Upper lobe of left lung (tissue), 6 donors: Measurements from ENCODE around the gene TSC22D1. TPM values are rescaled to one million over a fixed set of nuclear protein-coding genes. Genes with fewer than 3 reads are reported as not detected.
A peak's percentile ranks its signal among the peaks of the same experiment; 100 is the strongest.

Source experiments
- ATAC-seq, 2 donors: fragments of 200-7000 bp; cut with Tn5 transposase; one replicate each; pipeline ENCODE4 v1.9.1; 2022; ENCODE audit warnings: mild to moderate bottlenecking in 2 of 2, moderate library complexity in 2 of 2; ENCODE audit not compliant: low FRiP score in 2 of 2
- DNase-seq, 2 donors: peaks; one replicate each; pipeline ENCODE4 v3.0.0-alpha.2; 2019 to 2020
- H3K27ac ChIP-seq, 4 donors: fragments of 200-600 bp; sonication (generic); one replicate each; pipeline ENCODE4 v1.5.1; 2016 to 2019
- H3K27me3 ChIP-seq, 4 donors: fragments of 200-600 bp; sonication (generic); one replicate each; pipeline ENCODE4 v1.5.1; 2017 to 2019
- H3K36me3 ChIP-seq, 4 donors: fragments of 200-600 bp; sonication (generic); one replicate each; pipeline ENCODE4 v1.5.1; 2016 to 2019
- H3K4me1 ChIP-seq, 4 donors: fragments of 200-600 bp; sonication (generic); one replicate each; pipeline ENCODE4 v1.5.1; 2018 to 2019
- H3K4me3 ChIP-seq, 4 donors: fragments of 200-600 bp; sonication (generic); one replicate each; pipeline ENCODE4 v1.5.1; 2017 to 2019; ENCODE audit warnings: mild to moderate bottlenecking in 2 of 4, moderate library complexity in 1 of 4
- H3K9me3 ChIP-seq, 4 donors: fragments of 200-600 bp; sonication (generic); one replicate each; pipeline ENCODE4 v1.5.1; 2018 to 2019
- CTCF ChIP-seq, 6 experiments: fragments of 450-650 bp in 4 of 6; fragments of 200-600 bp in 2 of 6; sonication (generic) in 2 of 6; IDR thresholded peaks; one replicate each; pipeline ENCODE4 v1.5.1; 2016 to 2019; ENCODE audit warnings: antibody characterized with exemption in 6 of 6
- EP300 ChIP-seq, 4 donors: sonication (generic); formaldehyde crosslinking; IDR thresholded peaks; one replicate each; pipeline ENCODE4 v1.5.1; 2017; ENCODE audit warnings: antibody characterized with exemption in 4 of 4, control low read depth in 2 of 4
- POLR2A ChIP-seq, 4 donors: fragments of 450-650 bp; IDR thresholded peaks; one replicate each; pipeline ENCODE4 v1.5.1; 2016 to 2017; ENCODE audit warnings: antibody characterized with exemption in 4 of 4, mild to moderate bottlenecking in 2 of 4
- POLR2AphosphoS5 ChIP-seq, 2 donors: sonication (generic); formaldehyde crosslinking; IDR thresholded peaks; one replicate each; pipeline ENCODE4 v1.5.1; 2017; ENCODE audit warnings: antibody characterized with exemption in 2 of 2
- WGBS, 2 donors: methylation state at CpG; one replicate each; pipeline ENCODE4 v1.1.5; 2017 to 2018; 5-methylcytosine and 5-hydroxymethylcytosine counted together
- total RNA-seq, 6 donors: library from RNA; depleted of rRNA in 4 of 6; stranded (reverse); fragments of >200 nt in 4 of 6; gene quantifications; one replicate each; pipeline versions ENCODE4 v1.1.0 to v1.2.1, GENCODE V29; 2016 to 2021
- donor health status: DM: no; HTN: no; CAD: no; lungs with moderate emphysema.
- donor health status: DM: no; HTN: yes; CAD: no; lungs with severe emphysema.

Gene TSC22D1
- total RNA-seq, 6 donors from 2014 or later = 66.0 to 158 (median 115) TPM

- no peak overlapping the region for H3K27ac ChIP-seq
- H3K4me1 ChIP-seq = peaks cover 0 to 10% (median 6%) of the 10 kb centered on the region in 4 donors
- H3K9me3 ChIP-seq = no peaks in the 10 kb centered on the region
- 50 to 56% methylated on average over 1 of the region's 1 CpG for WGBS, 2 donors
- ATAC-seq = no peak
- H3K4me3 ChIP-seq = no peak overlapping the region
- DNase-seq = no peak
- no peaks in the 10 kb centered on the region for H3K27me3 ChIP-seq
- no peaks in the 10 kb centered on the region for H3K36me3 ChIP-seq
- TF ChIP-seq EP300 (IDR thresholded peaks at IDR 0.05) (no peak), POLR2A (IDR thresholded peaks at IDR 0.05) (no peak)
Measured at GRCh38 chr13:44471686-44472085, 104.4 kb downstream of the TSC22D1 start.

- TF ChIP-seq CTCF (IDR thresholded peaks at IDR 0.05) (peak in 4 of 6 experiments; percentile 20 to 51 (median 38)), EP300 (IDR thresholded peaks at IDR 0.05) (no peak), POLR2AphosphoS5 (IDR thresholded peaks at IDR 0.05) (no peak)
- no peak overlapping the region for H3K27ac ChIP-seq
- 49 to 56% methylated on average over 4 of the region's 4 CpGs for WGBS, 2 donors
- DNase-seq (no peak), ATAC-seq (no peak)
- no peaks in the 10 kb centered on the region for H3K9me3 ChIP-seq
- peaks cover 0 to 10% (median 6%) of the 10 kb centered on the region in 4 donors for H3K4me1 ChIP-seq
- H3K27me3 ChIP-seq = no peaks in the 10 kb centered on the region
- no peaks in the 10 kb centered on the region for H3K36me3 ChIP-seq
- no peak overlapping the region for H3K4me3 ChIP-seq
Measured at GRCh38 chr13:44470638-44471562, 105.2 kb downstream of the TSC22D1 start.

- Histone ChIP-seq H3K36me3 (no peaks in the 10 kb centered on the region), H3K27me3 (no peaks in the 10 kb centered on the region), H3K27ac (no peak overlapping the region), H3K4me1 (peaks cover 0 to 7% (median under 1%) of the 10 kb centered on the region in 4 donors), H3K9me3 (no peaks in the 10 kb centered on the region), H3K4me3 (no peak overlapping the region)
- no peak for ATAC-seq
- no peak for TF ChIP-seq POLR2A (IDR thresholded peaks at IDR 0.05)
- no peak for TF ChIP-seq POLR2AphosphoS5 (IDR thresholded peaks at IDR 0.05)
- TF ChIP-seq CTCF (IDR thresholded peaks at IDR 0.05) = no peak
- no peak for TF ChIP-seq EP300 (IDR thresholded peaks at IDR 0.05)
- 89 to 92% methylated on average over 3 of the region's 3 CpGs for WGBS, 2 donors
- no peak for DNase-seq
Measured at GRCh38 chr13:44468874-44469273, 107.3 kb downstream of the TSC22D1 start.

- H3K4me3 ChIP-seq = no peak overlapping the region
- ATAC-seq (no peak), DNase-seq (no peak)
- no peaks in the 10 kb centered on the region for H3K27me3 ChIP-seq
- no peak overlapping the region for H3K27ac ChIP-seq
- no peaks in the 10 kb centered on the region for H3K9me3 ChIP-seq
- TF ChIP-seq CTCF (IDR thresholded peaks at IDR 0.05) (no peak), POLR2AphosphoS5 (IDR thresholded peaks at IDR 0.05) (no peak), EP300 (IDR thresholded peaks at IDR 0.05) (no peak), POLR2A (IDR thresholded peaks at IDR 0.05) (no peak)
- 88 to 95% methylated on average over 4 of the region's 4 CpGs for WGBS, 2 donors
- no peaks in the 10 kb centered on the region for H3K36me3 ChIP-seq
- no peaks in the 10 kb centered on the region for H3K4me1 ChIP-seq
Measured at GRCh38 chr13:44465318-44465717, 110.8 kb downstream of the TSC22D1 start.

- DNase-seq (no peak), ATAC-seq (no peak)
- no peaks in the 10 kb centered on the region for H3K27me3 ChIP-seq
- H3K27ac ChIP-seq = no peak overlapping the region
- H3K4me3 ChIP-seq = no peak overlapping the region
- TF ChIP-seq EP300 (IDR thresholded peaks at IDR 0.05) (no peak), POLR2A (IDR thresholded peaks at IDR 0.05) (no peak), CTCF (IDR thresholded peaks at IDR 0.05) (no peak), POLR2AphosphoS5 (IDR thresholded peaks at IDR 0.05) (no peak)
- WGBS, 2 donors = 89 to 90% methylated on average over 1 of the region's 1 CpG
- no peaks in the 10 kb centered on the region for H3K9me3 ChIP-seq
- H3K4me1 ChIP-seq = no peaks in the 10 kb centered on the region
- H3K36me3 ChIP-seq = no peaks in the 10 kb centered on the region
Measured at GRCh38 chr13:44464471-44464870, 111.7 kb downstream of the TSC22D1 start.
